ENCODE measurements around the gene DMBT1. TPM values are rescaled to one million over a fixed set of nuclear protein-coding genes. Genes with fewer than 3 reads are reported as not detected.

Gene DMBT1
- total RNA-seq, 1 donor from 2014 or later: not detected

GRCh38 chr10:122665946-122666345, 105.4 kb downstream of the DMBT1 start:
- no peaks in the 10 kb centered on the region for H3K9me3 ChIP-seq
- TF ChIP-seq POLR2AphosphoS5 (IDR thresholded peaks at IDR 0.05; ENCODE audit: insufficient read depth in 1 of 2, low read depth in 1 of 2) (no peak), CTCF (IDR thresholded peaks at IDR 0.05) (no peak), POLR2A (IDR thresholded peaks at IDR 0.05) (no peak)
- intact Hi-C loops (cut with DNase I): no loop called here
- H3K4me1 ChIP-seq: no peaks in the 10 kb centered on the region
- no peaks in the 10 kb centered on the region for H3K27me3 ChIP-seq
- H3K27ac ChIP-seq: no peak overlapping the region
- no peak for DNase-seq (ENCODE audit: extremely low spot score in 2 of 2)
- no peaks in the 10 kb centered on the region for H3K36me3 ChIP-seq
- H3K4me3 ChIP-seq: no peak overlapping the region

GRCh38 chr10:122669045-122669444, 108.5 kb downstream of the DMBT1 start:
- intact Hi-C loops (cut with DNase I): no loop called here
- TF ChIP-seq CTCF (IDR thresholded peaks at IDR 0.05): no peak
- no peak for TF ChIP-seq POLR2AphosphoS5 (IDR thresholded peaks at IDR 0.05; ENCODE audit: insufficient read depth in 1 of 2, low read depth in 1 of 2)
- no peak for TF ChIP-seq POLR2A (IDR thresholded peaks at IDR 0.05)
- Histone ChIP-seq H3K27ac (no peak overlapping the region), H3K36me3 (no peaks in the 10 kb centered on the region), H3K27me3 (no peaks in the 10 kb centered on the region), H3K4me1 (no peaks in the 10 kb centered on the region), H3K4me3 (no peak overlapping the region), H3K9me3 (no peaks in the 10 kb centered on the region)
- DNase-seq (ENCODE audit: extremely low spot score in 2 of 2): no peak

GRCh38 chr10:122669842-122670241, 109.3 kb downstream of the DMBT1 start:
- Histone ChIP-seq H3K4me3 (no peak overlapping the region), H3K36me3 (no peaks in the 10 kb centered on the region), H3K27me3 (no peaks in the 10 kb centered on the region), H3K9me3 (no peaks in the 10 kb centered on the region), H3K27ac (no peak overlapping the region), H3K4me1 (no peaks in the 10 kb centered on the region)
- intact Hi-C loops (cut with DNase I): no loop called here
- TF ChIP-seq CTCF (IDR thresholded peaks at IDR 0.05): no peak
- DNase-seq (ENCODE audit: extremely low spot score in 2 of 2): no peak

- intact Hi-C loops (cut with DNase I): no loop called here
- DNase-seq (ENCODE audit: extremely low spot score in 2 of 2): no peak
- Histone ChIP-seq H3K36me3 (no peaks in the 10 kb centered on the region), H3K27me3 (no peaks in the 10 kb centered on the region), H3K27ac (no peak overlapping the region), H3K4me1 (no peaks in the 10 kb centered on the region), H3K9me3 (no peaks in the 10 kb centered on the region), H3K4me3 (no peak overlapping the region)
- no peak for TF ChIP-seq CTCF (IDR thresholded peaks at IDR 0.05)
- no peak for TF ChIP-seq POLR2AphosphoS5 (IDR thresholded peaks at IDR 0.05; ENCODE audit: insufficient read depth in 1 of 2, low read depth in 1 of 2)
- no peak for TF ChIP-seq POLR2A (IDR thresholded peaks at IDR 0.05)
These were observed 110.8 kb downstream of the DMBT1 start for GRCh38 chr10:122671355-122671754.

- no peaks in the 10 kb centered on the region for H3K27me3 ChIP-seq
- intact Hi-C loops (cut with DNase I): no loop called here
- H3K4me3 ChIP-seq: no peak overlapping the region
- H3K36me3 ChIP-seq: no peaks in the 10 kb centered on the region
- no peaks in the 10 kb centered on the region for H3K9me3 ChIP-seq
- H3K27ac ChIP-seq: no peak overlapping the region
- TF ChIP-seq POLR2A (IDR thresholded peaks at IDR 0.05) (no peak), CTCF (IDR thresholded peaks at IDR 0.05) (no peak), POLR2AphosphoS5 (IDR thresholded peaks at IDR 0.05; ENCODE audit: insufficient read depth in 1 of 2, low read depth in 1 of 2) (no peak)
- no peaks in the 10 kb centered on the region for H3K4me1 ChIP-seq
- no peak for DNase-seq (ENCODE audit: extremely low spot score in 2 of 2)
These were observed 112.1 kb downstream of the DMBT1 start for GRCh38 chr10:122672655-122673054.
